HG02610 (cell line): ENCODE results near the gene MYO5B.
A peak's percentile ranks its signal among the peaks of the same experiment; 100 is the strongest.

Experiments used
- ATAC-seq: cut with Tn5 transposase; IDR thresholded peaks from one replicate; pipeline ENCODE4 v1.9.1; 2021; ENCODE audit warnings: mild to moderate bottlenecking, moderate library complexity; ENCODE audit not compliant: unreplicated experiment

The MYO5B gene

GRCh38 chr18:49976001-49976400 is 218.9 kb downstream of the MYO5B start:
- ATAC-seq, result no peak

GRCh38 chr18:49974079-49974478 is 220.9 kb downstream of the MYO5B start:
- no peak for ATAC-seq

- ATAC-seq, result no peak
These were observed 221.4 kb downstream of the MYO5B start for GRCh38 chr18:49973592-49973991.

GRCh38 chr18:49972535-49972934 is 222.4 kb downstream of the MYO5B start:
- no peak for ATAC-seq

- ATAC-seq, result no peak
These were observed 223.5 kb downstream of the MYO5B start for GRCh38 chr18:49971462-49971861.

GRCh38 chr18:49970319-49970718 is 224.6 kb downstream of the MYO5B start:
- ATAC-seq, result peak; percentile 82

- no peak for ATAC-seq
These were observed 226.2 kb downstream of the MYO5B start for GRCh38 chr18:49968644-49969309.

- no peak for ATAC-seq
These were observed 227.2 kb downstream of the MYO5B start for GRCh38 chr18:49967636-49968313.

GRCh38 chr18:49967171-49967570 is 227.8 kb downstream of the MYO5B start:
- peak; percentile 51 for ATAC-seq

GRCh38 chr18:49966090-49966489 is 228.9 kb downstream of the MYO5B start:
- ATAC-seq, result no peak

GRCh38 chr18:49963217-49963616 is 231.7 kb downstream of the MYO5B start:
- ATAC-seq, result no peak

- no peak for ATAC-seq
These were observed 233.7 kb downstream of the MYO5B start for GRCh38 chr18:49961271-49961670.

- no peak for ATAC-seq
These were observed 234.6 kb downstream of the MYO5B start for GRCh38 chr18:49960376-49960775.

- peak; percentile 87 for ATAC-seq
These were observed 235.8 kb downstream of the MYO5B start for GRCh38 chr18:49959176-49959575.

- ATAC-seq, result no peak
These were observed 239.7 kb downstream of the MYO5B start for GRCh38 chr18:49955263-49955662.

GRCh38 chr18:49953391-49953790 is 241.6 kb downstream of the MYO5B start:
- ATAC-seq, result no peak

- no peak for ATAC-seq
These were observed 245.0 kb downstream of the MYO5B start for GRCh38 chr18:49949951-49950395.

- no peak for ATAC-seq
These were observed 246.0 kb downstream of the MYO5B start for GRCh38 chr18:49948975-49949374.

GRCh38 chr18:49944663-49945062 is 250.3 kb downstream of the MYO5B start:
- ATAC-seq, result no peak

- ATAC-seq, result no peak
These were observed 258.1 kb downstream of the MYO5B start for GRCh38 chr18:49936821-49937220.

- ATAC-seq, result peak; percentile 43
These were observed 259.7 kb downstream of the MYO5B start for GRCh38 chr18:49935215-49935614.

GRCh38 chr18:49934457-49934856 is 260.5 kb downstream of the MYO5B start:
- peak; percentile 72 for ATAC-seq
